GM18909 (cell line): ENCODE measurements around the gene TUBB4B.

Experiments used
- ATAC-seq: cut with Tn5 transposase; IDR thresholded peaks from one replicate; pipeline ENCODE4 v1.9.1; 2021; ENCODE audit warnings: mild to moderate bottlenecking; ENCODE audit not compliant: unreplicated experiment, poor library complexity

The TUBB4B gene

GRCh38 chr9:137240841-137241489, at the start of gene TUBB4B:
Gene TUBB4B, plus strand, starts transcription at chr9:137241287. Its CDS starts 74 bp downstream, at chr9:137241361.
- ATAC-seq, result peak; percentile 77

DNA sequence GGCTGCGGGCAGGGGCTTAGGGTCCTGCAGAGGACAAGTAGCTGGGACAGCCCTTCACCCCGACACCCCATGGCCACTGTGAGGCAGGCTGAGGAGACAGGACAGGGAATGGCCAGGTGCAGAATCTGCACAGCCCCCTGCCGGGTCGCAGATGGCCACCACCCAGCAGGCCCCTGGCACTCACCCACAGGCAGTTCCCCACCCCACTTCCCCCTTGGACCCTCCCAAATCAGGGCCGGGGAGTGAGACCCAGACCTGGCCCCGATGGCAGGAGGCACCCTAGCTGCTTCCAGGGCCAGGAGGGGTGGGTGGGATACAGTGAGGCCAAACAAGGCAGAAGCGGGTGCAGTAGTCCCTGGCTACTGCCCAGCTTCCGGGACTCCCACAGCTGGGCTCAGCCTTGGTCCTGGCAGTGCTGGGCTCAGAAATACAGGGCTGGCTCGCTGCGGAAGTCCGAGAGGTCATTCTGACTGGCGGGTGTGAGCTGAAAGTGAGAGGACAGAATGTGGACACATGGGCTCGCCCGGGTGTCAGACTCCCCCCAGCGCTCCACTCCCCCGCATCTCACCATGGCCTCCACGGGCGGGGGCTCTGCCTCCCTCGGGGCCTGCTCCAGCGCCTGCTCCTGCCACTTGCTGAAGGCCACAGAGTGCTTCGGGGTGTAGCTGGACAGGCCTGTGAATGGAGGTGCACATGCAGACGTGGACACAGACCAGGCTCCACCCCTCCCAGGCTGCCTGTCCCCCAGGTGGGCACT, 49.2 kb upstream of the TUBB4B start:
- no peak for ATAC-seq

- ATAC-seq, result no peak
These were observed 48.7 kb upstream of the TUBB4B start for GRCh38 chr9:137192448-137192780.

- ATAC-seq, result no peak
These were observed 48.2 kb upstream of the TUBB4B start for GRCh38 chr9:137192859-137193258.

GRCh38 chr9:137193771-137194170, 47.3 kb upstream of the TUBB4B start:
- no peak for ATAC-seq

DNA sequence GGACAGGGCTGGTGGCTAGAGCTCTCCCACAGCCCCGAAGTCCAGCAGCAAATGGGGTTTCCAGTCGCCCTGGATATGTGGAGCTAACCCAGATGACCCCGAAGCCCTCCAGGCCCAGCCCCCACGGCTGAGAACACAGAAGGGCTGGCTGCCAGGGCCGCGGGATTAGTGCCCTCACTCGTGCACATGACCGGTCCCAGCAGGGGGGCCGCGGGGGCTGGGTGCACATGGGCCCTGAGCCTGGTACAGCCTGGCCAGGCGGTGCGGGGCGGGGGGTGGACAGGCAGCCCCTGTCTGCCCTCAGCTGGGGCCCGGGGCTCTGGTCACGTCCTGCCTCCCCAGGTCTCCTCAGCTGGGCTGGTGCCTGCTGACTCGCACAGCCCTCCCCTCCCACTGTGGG, 46.7 kb upstream of the TUBB4B start:
- ATAC-seq, result no peak

DNA sequence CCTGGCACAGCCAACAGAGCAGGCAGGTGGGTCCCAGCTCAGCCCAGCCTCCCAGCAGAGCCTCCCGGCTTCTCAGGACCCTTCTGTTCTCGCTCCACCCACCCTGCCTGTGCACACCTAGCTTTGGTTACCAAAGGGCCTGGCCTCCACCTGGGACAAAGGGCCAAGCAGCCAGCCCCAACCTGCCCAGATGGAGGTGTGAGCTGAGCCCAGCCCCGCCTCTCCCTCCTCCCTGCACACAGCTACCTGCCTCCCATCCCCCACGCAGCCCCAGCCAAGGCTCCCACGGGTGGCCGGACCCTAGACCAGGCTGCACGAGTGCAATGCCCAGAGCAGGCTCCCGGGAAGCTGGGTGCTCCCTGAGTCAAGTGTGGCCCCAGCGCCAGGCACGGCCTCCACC, 46.2 kb upstream of the TUBB4B start:
- ATAC-seq, result no peak

DNA sequence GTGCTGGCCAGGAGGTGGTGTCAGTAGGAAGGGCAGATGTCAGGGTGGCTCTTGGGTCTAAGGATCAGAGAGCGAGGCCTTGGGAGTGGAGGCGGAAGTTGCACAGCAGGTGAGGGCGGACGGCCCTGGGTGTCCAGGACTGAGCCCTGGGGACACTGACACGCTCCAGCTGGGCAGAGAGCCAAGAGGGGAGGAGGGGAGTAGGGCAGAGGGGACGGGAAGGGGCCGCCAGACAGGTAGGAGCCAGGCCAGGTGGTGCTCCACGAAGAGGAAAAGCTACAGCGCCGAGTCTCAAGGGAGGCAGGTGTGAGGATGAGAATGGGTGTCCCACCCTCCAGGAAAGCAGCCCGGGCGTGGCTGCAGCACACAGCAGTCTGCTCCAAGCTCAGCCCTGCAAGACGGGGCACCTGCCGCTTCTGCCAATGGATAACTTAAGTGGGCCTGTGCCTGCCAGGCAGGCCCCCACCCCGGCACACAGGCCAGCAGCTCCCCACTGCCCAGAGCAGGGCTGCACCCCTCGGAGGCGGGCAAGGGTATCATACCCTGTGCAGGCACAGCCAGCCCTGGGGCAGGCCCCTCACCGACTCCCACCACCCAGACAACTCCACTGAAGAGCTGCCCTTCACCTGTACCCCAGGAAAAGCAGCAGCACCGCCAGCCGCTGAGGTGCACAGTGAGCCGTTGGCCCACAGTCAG, 45.4 kb upstream of the TUBB4B start:
- ATAC-seq, result no peak

DNA sequence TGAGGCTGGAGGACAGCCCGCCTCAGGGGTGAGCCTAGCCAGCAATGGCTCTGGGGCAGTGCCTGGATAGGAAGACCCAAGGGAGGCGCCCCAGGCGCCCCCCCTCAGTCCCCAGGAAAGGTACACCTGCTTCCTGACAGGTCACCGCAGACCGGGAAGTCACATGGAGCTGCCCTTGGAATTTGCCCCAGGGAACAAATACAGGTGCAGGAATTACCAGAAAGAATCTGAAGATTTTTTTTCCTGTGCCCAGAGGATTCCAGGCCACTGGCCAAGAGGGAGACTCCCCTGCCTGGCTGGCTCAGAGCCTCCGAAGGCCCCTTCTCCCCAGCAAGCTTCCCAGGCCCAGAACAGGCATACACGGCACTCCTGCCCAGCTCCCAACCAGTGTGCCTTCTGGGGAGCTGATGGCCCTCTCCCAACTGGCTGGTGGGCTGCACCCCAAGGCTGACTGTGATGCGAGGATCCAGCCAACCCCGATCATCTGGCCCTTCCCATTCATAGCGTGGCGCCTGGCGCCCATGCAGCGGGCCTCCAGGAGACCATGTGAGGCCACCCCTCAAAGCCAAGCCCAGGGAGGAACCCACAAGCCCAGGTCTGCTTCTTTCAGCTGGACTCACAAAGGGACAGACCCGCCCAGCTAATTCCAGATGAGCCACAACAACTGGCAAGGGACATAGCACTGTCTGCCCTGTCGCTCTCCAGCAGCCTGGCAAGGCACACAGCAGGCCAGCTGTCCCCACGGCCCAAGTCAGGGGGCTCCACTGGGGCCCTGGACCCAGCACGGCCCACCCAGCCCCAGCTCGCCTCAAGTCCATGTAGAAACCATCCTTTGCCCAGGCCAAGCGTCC, 42.8 kb upstream of the TUBB4B start:
- no peak for ATAC-seq

DNA sequence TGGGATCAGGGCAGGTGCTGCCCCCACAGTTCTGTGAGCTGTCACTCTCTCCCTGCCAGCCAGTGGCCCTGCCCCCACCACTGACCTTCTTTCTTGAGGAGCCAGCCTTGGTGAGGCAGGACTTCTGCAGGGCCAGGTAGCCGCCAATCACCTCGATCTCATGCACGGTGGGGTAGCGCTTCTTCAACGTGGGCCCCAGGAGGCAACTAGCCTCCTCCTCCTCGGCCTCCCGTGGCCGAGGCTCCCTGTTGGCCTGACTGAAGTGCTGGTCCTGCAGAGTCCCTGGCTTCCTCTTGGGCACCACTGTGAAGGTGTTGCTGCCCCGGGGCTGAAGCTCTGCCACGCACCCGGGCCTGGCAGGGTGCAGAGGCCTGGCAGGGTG, 42.2 kb upstream of the TUBB4B start:
- no peak for ATAC-seq

- no peak for ATAC-seq
These were observed 41.5 kb upstream of the TUBB4B start for GRCh38 chr9:137199411-137200121.

GRCh38 chr9:137200311-137201204, 40.5 kb upstream of the TUBB4B start, which contains the start of gene TPRN:
Gene TPRN, minus strand, starts transcription at chr9:137200741. Its CDS starts 30 bp downstream, at chr9:137200711.
- peak; percentile 88 for ATAC-seq

DNA sequence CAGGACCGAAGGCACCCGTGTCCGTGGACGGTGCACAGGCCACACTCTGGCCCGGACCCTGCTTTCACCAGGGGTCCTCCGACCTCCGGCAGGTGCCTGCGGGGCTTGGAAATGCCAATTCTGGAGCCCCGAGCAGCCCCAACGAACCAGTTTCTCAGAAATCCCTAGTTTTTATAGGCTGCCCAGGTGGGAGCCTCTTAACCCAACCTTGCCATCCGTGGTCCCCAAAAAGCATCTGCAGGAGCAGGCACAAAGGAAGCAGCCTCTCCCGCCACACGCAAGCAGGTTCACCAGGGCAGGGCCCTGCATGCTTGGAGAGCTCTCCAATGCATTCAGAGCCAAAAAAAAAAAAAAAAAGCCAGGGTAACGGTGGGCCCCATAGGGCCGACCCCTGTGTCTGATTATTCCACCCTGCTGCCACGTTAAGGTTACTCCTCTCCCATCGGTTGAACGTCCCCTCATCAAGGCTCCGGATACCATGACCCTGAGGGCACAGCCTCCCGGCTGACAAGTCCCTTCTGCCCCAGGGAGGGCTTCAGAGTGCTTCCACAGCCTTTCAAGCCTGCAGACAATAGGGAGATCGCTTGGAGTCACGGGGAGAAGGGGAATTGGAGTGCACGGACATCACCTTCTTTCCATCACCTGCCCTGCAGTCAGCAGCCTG, 39.8 kb upstream of the TUBB4B start:
- ATAC-seq, result no peak

DNA sequence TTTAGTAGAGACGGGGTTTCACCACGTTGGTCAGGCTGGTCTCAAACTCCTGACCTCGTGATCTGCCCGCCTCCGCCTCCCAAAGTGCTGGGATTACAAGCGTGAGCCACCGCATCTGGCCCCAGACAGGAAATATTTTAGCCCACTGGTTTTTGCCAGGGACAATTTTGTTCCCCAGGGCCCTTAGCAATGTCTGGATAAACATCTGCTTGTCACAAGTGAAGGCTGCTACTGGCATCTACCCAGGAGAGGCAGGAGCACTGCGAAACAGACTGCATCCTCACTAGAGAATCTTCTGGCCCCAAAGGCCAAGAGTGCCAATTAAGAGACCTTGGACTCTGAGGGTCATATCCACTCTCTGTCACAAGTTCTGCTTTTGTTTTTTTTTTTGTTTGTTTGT, 38.1 kb upstream of the TUBB4B start:
- no peak for ATAC-seq

GRCh38 chr9:137204731-137205125, 36.4 kb upstream of the TUBB4B start:
- no peak for ATAC-seq

GRCh38 chr9:137205126-137206069, 35.7 kb upstream of the TUBB4B start, which contains the start of the genes NDOR1 and TMEM203:
Gene NDOR1, plus strand, starts transcription at chr9:137205700. Its CDS starts 78 bp downstream, at chr9:137205778.
Gene TMEM203, minus strand, starts transcription at chr9:137205648. Its CDS starts 234 bp downstream, at chr9:137205414.
- ATAC-seq, result peak; percentile 51

GRCh38 chr9:137206602-137207001, 34.5 kb upstream of the TUBB4B start:
- ATAC-seq, result no peak
